GM12874 (cell line): ENCODE data around the gene PHTF2.

Experiments
- CTCF ChIP-seq: IDR thresholded peaks from 2 replicates; pipeline ENCODE4 v1.5.1; 2011; ENCODE audit warnings: low read depth, mild to moderate bottlenecking, control low read depth, low read length, moderate library complexity; ENCODE audit not compliant: insufficient read depth

PHTF2 gene

DNA sequence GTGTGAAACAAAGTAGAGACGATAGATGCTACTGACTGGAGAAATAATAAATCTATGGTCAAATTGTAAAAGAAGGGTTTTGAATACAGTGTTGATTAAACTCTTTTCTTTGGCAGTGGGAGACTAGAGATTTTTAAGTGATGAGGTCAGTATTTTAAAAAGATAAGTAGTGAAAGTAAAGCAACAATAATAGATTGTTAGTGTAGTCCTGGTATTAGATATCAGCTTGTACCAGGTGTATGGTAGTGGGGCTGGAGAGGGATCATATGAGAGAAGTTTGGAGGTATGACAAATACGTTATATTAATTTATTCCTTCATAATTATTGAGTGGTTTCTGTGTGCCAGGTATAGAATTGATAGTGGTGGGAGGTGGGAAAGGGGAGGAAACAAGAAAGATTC lies 25.2 kb downstream of the PHTF2 start:
- TF ChIP-seq CTCF: no peak

- no peak for TF ChIP-seq CTCF
Observed at GRCh38 chr7:77824636-77825035, 26.1 kb downstream of the PHTF2 start.

- no peak for TF ChIP-seq CTCF
Observed at GRCh38 chr7:77825131-77825530, 26.6 kb downstream of the PHTF2 start.

DNA sequence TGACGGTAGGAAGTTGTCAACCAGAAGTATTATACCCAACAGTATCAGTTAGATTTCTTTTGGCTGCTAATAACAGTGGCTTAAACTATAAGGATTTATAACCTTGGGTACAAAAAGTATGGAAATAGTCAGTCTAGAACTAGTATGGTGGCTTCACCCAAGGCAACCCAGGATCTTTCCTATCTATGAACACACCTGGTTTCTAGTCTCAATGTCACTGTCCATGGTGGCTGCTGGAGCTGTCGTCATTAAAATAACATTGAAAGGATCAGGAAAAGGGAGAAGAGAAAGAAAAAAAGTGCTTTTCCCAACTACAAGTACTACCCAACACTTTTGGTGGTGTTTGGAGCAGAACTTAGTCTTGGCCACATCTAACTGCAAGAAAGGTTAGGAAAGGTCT lies 27.7 kb downstream of the PHTF2 start:
- TF ChIP-seq CTCF: no peak

DNA sequence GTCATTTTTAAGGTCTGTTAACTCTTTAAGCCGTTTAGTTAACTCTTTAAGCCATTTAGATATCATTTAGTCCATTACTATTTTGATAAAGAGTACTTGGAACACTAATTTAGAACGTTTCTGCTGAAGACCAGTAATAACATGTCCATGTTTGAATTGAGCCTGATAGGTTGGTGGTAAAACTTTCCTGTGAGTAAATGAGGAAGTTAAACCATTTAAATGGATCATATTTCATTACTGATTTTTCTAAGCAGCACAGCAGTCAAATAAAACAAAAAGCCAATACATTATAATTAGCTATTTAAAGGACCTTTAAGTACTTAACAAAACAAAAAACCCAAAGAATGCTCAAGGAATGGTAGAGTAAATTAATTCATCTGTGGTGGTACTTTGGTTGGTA lies 29.4 kb downstream of the PHTF2 start:
- TF ChIP-seq CTCF: no peak

DNA sequence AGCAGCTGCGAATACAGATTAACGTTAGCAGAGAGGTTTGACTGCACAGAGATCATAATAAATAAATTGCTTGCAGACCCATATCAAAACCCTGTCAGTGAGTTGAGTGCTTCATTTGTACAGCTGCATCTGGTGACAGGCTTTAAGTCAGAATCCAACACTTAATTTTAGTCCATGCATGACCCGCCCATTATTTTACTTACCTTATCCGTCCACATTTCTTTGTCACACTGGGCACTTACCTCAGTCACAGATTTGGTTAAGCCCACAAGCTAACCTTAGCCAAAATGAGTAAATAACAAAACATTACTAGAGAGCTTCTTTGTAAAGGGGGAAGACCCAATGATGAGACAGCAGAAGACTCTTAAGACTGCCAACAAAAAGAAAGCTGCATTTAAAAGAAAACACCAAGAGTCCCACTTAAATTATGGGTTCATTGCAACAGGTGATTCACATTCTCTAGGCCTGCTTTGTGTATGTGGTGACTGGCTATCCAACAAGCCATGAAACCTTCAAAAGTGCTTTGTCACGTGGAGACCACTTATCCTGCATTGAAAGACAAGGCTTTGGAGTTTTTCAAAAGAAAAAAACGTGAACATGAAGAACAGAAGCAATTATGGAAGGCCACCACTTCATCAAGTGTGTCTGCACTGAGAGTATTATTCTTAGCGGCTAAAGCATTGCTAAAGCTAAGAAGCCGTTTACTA lies 32.2 kb downstream of the PHTF2 start:
- TF ChIP-seq CTCF: no peak

DNA sequence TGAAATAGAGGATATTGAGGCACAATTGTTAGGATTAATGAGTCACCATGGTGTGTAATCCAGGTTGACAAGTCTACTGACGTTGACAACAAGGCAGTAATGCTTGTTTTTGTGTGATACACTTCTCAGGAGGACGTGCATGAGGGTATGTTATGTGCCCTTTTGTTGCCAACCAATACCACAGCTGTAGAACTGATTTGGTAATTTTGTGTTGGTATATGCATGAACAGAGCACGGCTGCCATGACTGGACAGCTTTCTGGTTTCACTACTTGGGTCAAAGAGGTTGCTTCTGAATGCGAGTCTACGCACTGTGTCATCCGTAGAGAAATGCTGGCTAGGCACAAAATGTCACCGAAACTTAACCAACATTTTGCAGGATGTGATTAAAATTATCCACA lies 32.9 kb downstream of the PHTF2 start:
- no peak for TF ChIP-seq CTCF

- TF ChIP-seq CTCF: no peak
Observed at GRCh38 chr7:77831953-77832352, 33.4 kb downstream of the PHTF2 start.
